HG03045 (cell line): ENCODE measurements around the gene P2RY11.

ENCODE experiments used
- ATAC-seq: cut with Tn5 transposase; IDR thresholded peaks from one replicate; pipeline ENCODE4 v1.9.1; 2021; ENCODE audit warnings: mild to moderate bottlenecking, moderate library complexity; ENCODE audit not compliant: unreplicated experiment

Gene P2RY11

DNA sequence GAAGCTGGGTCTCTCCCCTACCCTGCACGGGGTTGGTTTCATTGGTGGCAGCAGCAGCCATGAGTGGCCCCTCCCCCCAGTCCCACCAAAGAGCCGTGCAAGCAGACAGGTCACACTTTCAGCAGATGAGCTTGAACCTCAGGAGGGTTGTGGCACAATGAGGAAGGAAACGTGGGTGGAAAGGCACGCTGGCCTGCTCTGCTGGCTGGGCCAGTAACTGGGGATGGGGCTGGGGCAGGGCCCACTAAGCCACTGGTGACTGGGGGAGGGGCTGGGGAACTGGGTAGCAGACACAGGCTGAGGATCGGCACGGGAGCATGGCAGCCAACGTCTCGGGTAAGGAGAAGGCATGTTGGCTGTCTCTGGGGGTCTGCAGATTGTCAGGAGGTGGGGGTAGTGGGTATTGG lies at the start of gene P2RY11:
P2RY11 (plus strand) TSS at position 289 of the 407 bp plus-strand sequence; CDS start at position 318, 29 bp downstream.
- ATAC-seq, result no peak

GRCh38 chr19:10061717-10062310 lies 49.7 kb upstream of the P2RY11 start:
- ATAC-seq, result no peak

DNA sequence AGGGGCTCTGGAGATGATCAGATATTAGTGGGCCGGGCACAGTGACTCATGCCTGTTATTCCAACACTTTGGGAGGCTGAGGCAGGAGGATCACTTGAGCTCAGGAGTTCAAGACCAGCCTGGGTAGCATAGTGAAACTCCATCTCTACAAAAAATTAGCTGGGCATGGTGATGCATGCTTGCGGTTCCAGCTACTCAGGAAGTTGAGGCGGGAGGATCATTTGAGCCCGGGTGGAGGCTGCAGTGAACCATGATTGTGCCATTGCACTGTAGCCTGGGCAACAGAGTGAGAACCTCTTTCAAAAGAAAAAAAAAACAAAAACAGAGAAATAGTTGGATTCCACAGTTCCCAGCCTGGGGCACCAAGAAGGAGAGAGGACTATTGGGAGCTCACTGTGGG lies 43.3 kb upstream of the P2RY11 start:
- ATAC-seq, result no peak

- ATAC-seq, result no peak
Measured at GRCh38 chr19:10069046-10069445, 42.4 kb upstream of the P2RY11 start.

DNA sequence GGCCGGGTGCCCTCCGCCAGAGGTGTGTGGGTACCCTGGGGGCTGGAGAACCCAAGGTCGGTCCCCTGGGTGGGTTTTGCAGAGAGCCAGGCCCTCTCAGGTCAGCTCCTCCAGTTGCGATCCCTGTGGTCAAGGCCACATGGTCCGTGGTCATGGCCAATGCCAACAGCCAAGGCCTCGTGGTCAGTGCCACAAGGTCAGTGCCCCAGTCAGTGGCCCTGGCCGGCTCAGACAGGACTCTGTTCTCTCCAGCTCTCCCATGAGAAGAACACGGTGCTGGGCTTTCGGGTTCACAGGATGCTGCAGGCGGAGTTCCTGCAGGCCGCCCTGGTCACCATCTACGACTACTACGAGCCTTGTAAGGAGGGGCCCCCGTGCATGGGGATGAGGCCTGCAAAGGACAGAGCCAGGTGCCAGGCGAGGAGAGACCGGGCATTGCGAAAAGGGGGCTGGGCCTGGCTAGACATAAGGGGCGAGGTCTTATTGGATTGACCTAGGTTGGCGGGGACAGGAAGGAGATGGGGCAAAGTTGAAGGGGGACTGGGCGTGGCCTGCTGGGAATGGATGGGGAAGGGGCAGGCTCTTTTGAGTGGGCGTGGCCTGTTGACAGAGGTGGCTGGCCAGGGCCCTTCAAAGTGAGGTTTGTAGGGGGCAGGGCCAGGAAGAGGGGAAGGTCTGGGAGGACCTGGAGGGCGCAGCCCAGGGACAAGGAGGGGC lies 40.6 kb upstream of the P2RY11 start:
- no peak for ATAC-seq

- ATAC-seq, result no peak
Measured at GRCh38 chr19:10074153-10074552, 37.3 kb upstream of the P2RY11 start.

GRCh38 chr19:10076535-10076934 lies 35.0 kb upstream of the P2RY11 start:
- no peak for ATAC-seq

DNA sequence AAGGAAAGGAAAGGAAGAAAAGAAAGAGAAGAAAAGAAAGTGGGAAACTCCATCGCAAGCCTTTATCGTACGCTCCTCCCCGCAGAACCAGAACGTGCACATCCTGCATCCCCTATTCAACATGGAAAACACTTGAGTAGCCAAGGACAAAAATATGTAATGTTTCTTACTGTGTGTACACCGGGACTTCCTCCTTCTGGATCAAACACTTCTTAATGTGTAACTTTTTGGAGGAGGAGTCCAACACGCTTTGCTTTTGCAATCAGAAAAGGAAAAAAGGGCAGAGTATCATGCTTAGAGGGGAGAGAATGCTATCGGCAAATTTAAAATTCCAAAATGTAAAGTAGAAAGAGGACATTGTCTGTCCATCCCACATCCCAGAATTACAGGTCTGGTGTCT lies 33.2 kb upstream of the P2RY11 start:
- ATAC-seq, result no peak

DNA sequence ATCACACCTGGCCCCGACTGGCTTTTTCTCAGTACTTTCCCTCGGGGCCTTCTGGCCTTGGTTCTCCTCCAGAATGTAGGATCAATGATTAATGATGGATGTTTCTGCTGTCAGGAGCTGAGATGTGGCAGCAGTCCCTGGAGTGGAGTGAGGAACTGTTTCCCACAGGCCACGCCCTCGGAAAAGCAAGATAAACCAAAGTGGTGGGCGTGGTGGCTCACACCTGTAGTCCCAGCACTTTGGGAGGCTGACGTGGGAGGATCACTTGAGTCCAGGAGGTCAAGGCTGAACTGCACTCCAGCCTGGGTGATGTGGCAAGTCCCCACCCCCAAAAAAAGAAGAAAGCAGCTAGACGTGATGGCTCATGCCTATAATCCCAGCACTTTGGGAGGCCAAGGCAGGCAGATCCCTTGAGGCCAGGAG lies 32.5 kb upstream of the P2RY11 start:
- ATAC-seq, result no peak

DNA sequence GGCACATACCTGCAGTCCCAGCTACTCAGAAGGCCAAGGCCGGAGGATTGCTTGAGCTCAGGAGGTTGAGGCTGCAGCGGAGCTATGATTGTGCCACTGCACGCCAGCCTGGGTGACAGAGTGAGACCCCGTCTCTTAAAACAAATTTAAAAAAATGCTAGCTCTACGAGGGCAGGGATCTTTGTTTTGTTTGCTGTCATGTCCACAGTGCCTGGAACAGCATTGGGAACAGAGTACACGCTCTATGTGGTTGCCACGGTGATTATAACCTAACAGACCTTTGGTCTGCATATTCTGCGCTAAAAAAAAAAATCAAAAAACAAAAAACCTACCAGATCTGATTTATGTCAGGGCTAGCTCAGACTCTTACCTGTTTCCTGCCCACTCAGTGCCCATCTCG lies 27.6 kb upstream of the P2RY11 start:
- ATAC-seq, result no peak

GRCh38 chr19:10084803-10085202 lies 26.7 kb upstream of the P2RY11 start:
- no peak for ATAC-seq

DNA sequence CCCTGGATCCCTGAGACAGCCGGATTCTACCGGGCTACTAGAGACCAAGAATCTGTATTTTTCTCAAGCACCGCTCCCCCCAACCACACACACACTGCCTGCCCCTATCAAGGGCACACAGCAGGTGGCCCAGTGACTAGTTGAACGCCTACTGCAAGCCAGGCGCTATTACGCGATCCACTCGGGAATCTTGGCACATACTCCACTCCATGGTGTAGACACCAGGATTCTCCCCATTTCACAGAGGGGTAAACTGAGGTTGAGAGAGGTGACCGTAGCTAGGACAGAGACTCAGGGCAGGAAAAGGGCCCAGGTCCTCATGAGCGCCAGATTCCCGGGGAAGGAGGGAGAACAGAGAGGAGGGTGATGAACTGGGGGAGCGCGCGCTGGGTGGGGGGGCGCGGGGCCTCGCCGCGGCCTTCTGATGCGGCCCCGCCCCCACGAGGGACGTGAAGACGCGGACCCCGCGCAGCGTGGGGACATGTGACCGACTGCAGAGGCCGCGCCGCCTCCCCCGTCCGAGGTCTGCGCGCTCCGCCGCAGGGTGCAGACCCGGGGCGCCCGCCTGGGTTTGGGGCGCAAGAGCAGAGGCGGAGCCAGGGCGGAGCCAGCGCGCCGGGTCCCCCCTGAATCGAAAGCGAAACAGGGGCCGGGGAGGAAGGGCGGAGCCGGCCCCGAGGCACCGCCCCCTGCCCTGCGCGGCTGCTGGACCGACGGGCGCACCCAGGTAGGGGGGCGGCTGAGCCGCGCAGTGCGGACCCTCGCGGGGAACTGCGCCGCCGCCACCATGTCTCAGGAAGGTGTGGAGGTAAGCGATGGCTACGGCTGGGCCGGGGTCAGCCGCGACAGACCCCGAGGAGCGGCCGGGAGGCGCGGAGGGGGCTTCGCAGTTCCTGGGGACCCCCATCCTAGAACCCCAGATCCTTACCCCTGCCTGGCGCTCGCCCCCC lies 25.6 kb upstream of the P2RY11 start, which contains the start of gene SHFL:
SHFL (plus strand) TSS at position 677 of the 950 bp plus-strand sequence; CDS start at position 788, 111 bp downstream.
- peak; percentile 82 for ATAC-seq

DNA sequence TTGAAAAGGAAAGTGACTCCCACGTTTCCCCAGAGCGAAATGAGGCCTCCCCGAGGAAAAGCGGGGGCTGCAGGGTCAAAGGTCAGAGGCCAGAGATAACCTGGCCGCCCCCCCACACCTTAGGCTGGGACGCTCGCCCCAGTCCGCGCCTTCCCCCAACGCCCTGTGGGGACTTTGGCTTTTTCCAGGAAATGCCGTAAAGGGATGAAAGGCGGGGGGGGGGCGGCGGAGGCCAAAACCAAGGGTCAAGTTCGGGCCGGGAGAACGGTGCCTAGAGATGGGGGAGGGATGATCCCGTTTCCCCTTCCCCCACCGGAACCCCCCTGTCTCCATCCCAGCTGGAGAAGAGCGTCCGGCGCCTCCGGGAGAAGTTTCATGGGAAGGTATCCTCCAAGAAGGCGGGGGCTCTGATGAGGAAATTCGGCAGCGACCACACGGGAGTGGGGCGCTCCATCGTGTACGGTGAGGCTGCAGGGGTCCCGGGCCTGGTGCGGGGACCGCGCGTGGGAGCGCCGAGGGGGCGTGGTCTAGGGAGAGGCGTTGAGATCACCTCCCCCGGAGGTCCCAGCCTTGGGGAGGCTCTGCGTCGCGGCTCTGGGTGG lies 24.8 kb upstream of the P2RY11 start:
- ATAC-seq, result no peak

DNA sequence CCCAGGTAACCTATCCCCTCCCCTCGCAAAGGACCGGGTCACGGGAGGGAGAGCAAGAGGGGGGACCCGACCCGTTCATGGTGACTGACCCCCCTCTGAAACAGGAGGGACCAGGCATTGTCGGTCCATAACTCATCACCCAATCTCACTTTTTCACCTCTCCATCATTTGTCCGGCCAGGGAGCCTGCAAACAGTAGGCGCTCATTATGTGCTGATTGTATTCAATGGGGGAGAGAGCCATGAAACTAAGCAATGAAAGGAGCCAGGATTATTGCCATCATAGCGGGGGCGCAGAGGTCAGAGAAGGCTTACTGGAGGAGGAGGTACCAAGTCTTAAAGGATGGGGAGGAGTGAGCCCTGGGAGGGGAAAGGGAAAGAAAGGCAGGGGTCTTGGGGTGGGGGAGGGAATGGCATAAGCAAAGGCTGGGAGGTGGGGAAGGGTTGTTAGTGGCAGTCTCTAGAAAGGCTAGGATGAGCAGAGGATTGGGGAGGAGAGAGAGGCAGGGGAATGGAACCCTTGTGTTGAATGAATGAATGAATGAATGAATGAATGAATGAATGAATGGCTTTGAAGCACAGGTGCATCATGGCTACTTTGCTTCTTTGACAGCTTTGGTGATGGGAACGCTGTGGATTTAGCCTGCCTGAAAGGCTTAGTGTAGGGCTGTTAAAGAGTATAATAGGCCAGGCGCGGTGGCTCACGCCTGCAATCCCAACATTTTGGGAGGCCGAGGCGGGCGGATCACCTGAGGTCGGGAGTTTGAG lies 24.0 kb upstream of the P2RY11 start:
- ATAC-seq, result no peak

GRCh38 chr19:10088949-10089554 lies 22.4 kb upstream of the P2RY11 start:
- ATAC-seq, result no peak

DNA sequence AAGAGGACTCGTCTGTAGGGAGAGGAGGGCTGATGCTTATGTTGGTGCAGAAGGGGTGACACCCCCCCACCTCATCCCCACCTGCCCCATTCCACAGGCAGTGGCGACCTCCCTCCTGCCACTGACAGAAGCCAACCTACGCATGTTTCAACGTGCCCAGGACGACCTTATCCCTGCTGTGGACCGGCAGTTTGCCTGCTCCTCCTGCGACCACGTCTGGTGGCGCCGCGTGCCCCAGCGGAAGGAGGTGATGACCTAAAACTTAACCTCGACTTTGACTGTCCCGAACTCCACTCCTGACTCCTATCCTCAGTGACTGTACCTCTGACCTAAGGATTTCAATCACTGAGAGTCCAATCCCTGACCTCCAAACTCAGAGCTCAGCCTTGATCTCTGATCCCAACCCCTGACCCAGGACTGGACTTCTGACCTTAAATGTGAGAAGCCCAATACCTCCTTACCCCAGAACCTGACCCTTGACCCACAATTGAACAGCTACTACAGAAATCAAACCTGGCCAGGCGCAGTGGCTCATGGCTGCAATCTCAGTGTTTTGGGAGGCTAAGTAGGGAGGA lies 21.6 kb upstream of the P2RY11 start:
- ATAC-seq, result no peak

GRCh38 chr19:10091370-10091687 lies 20.2 kb upstream of the P2RY11 start:
- no peak for ATAC-seq

DNA sequence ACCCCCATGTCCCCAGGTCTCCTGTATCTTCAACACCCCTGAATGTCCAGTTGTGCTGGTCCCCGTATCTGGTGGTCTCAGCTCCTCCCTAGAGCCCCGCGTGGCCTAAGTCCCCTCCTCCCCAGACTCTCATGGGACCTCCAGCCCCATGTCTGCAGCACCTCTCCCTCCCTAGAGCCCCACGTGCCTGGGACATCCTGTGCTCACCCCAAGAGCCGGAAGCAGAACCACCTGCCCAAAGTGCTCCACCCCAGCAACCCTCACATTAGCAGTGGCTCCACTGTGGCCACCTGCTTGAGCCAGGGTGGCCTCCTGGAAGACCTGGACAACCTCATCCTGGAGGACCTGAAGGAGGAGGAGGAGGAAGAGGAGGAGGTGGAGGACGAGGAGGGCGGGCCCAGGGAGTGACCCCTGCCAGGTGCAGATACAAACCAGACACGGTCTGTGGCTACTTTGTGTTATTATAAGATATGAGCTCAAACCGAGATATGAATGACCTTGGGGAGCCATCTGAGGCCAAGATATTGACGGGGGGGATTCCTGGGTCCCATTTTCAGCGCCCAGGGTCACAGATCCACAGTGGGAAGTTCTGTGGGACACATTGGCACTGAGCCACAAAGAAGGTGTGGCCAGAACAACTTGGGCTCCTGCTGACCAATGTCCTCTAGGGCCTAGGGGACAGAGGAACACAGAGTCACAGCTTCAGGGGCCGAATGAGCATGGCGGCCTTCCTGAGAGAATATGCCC lies 19.4 kb upstream of the P2RY11 start:
- no peak for ATAC-seq
